ENCODE data around the gene MED12L.

DNA sequence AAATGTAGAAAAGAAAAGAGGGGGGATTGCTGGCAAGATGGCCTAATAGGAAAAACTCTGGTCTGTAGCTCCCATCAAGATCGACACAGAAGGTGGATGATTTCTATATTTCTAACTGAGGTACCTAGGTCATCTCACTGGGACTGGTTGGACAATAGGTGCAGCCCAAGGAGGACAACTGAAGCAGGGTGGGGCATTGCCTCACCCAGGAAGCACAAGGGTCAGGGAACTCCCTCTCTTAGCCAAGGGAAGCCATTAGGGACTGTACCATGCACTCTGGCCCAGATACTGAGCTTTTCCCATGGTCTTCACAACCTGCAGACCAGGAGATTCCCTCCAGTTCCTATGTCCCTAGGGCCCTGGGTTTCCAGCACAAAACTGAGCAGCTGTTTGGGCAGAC is 398.0 kb downstream of the MED12L start:
- TF ChIP-seq, protein P1, sequence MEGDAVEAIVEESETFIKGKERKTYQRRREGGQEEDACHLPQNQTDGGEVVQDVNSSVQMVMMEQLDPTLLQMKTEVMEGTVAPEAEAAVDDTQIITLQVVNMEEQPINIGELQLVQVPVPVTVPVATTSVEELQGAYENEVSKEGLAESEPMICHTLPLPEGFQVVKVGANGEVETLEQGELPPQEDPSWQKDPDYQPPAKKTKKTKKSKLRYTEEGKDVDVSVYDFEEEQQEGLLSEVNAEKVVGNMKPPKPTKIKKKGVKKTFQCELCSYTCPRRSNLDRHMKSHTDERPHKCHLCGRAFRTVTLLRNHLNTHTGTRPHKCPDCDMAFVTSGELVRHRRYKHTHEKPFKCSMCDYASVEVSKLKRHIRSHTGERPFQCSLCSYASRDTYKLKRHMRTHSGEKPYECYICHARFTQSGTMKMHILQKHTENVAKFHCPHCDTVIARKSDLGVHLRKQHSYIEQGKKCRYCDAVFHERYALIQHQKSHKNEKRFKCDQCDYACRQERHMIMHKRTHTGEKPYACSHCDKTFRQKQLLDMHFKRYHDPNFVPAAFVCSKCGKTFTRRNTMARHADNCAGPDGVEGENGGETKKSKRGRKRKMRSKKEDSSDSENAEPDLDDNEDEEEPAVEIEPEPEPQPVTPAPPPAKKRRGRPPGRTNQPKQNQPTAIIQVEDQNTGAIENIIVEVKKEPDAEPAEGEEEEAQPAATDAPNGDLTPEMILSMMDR (IDR thresholded peaks at IDR 0.05; ENCODE audit: poor library complexity) = no peak
- TF ChIP-seq EZH2phosphoT487 (IDR thresholded peaks at IDR 0.05; ENCODE audit: low read depth, severe bottlenecking, unreplicated experiment) = no peak
